GM12878 (cell line): ENCODE measurements around the gene B4GALT7. TPM values are rescaled to one million over a fixed set of nuclear protein-coding genes. Genes with fewer than 3 reads are reported as not detected.

Experiments
- ATAC-seq: fragments of 200-7000 bp; cut with Tn5 transposase; 3 replicates; pipeline ENCODE4 v1.9.1; 2020; ENCODE audit warnings: mild to moderate bottlenecking, moderate library complexity
- BruUV-seq: library from RNA; stranded (reverse); fragments of 400-500 nt; replicated peaks from 2 replicates; lab custom pipeline; 2021; lab: Mats Ljungman, UMichigan
- CTCF ChIA-PET: fragments of 300-600 bp; sonication (Branson Sonifier 250); formaldehyde crosslinking; extraction: SDS; loops from one replicate; lab custom pipeline; 2021; ENCODE audit warnings: inconsistent platforms; lab: Yijun Ruan, JAX
- POLR2A ChIA-PET: fragments of 350-600 bp; formaldehyde crosslinking; extraction: SDS; loops from one replicate; lab custom pipeline; 2021; ENCODE audit warnings: inconsistent platforms; lab: Charles Lee
- RAD21 ChIA-PET: fragments of 300-600 bp; sonication (Branson Sonifier 250); formaldehyde crosslinking; loops from one replicate; lab custom pipeline; 2023; ENCODE audit warnings: antibody characterized with exemption; ENCODE audit not compliant: unreplicated experiment; lab: Charles Lee
- SMC1A ChIA-PET: fragments of 300-600 bp; sonication (Branson Sonifier 250); formaldehyde crosslinking; loops from one replicate; lab custom pipeline; 2023; ENCODE audit not compliant: unreplicated experiment, uncharacterized antibody; lab: Charles Lee
- DNase-seq: peaks from one replicate; pipeline ENCODE4 v3.0.0-alpha.2; 2011; ENCODE audit warnings: low read depth, low spot score
- FAIRE-seq: peaks from 3 replicates; lab custom pipeline; 2011; peaks lifted over from hg19 to GRCh38; lab: Jason Lieb, UNC
- H2AFZ ChIP-seq: 2 replicates; pipeline ENCODE4 v1.6.0; 2011; ENCODE audit warnings: low read depth, low read length, control low read depth; ENCODE audit not compliant: control insufficient read depth
- H3K27ac ChIP-seq: 2 replicates; pipeline ENCODE4 v1.5.1; 2011; ENCODE audit warnings: control low read depth; ENCODE audit not compliant: control insufficient read depth, insufficient read depth
- H3K27me3 ChIP-seq, 2 experiments: replicated peaks in 1 of 2; 2 replicates each; pipeline versions ENCODE4 v1.6.0 to v1.6.1; 2011; ENCODE audit warnings: low read length in 1 of 2; ENCODE audit not compliant: control insufficient read depth in 2 of 2, insufficient read depth in 2 of 2
- H3K36me3 ChIP-seq, 2 experiments: 2 replicates each; pipeline ENCODE4 v1.5.1; 2011; ENCODE audit warnings: low read length in 1 of 2; ENCODE audit not compliant: control insufficient read depth in 2 of 2, insufficient read depth in 2 of 2
- H3K4me1 ChIP-seq: 2 replicates; pipeline ENCODE4 v1.6.1; 2011; ENCODE audit warnings: mild to moderate bottlenecking, low read length, moderate library complexity, mixed read lengths; ENCODE audit not compliant: control insufficient read depth, insufficient read depth
- H3K4me2 ChIP-seq: 2 replicates; pipeline ENCODE4 v1.6.0; 2011; ENCODE audit warnings: control low read depth; ENCODE audit not compliant: control insufficient read depth, insufficient read depth
- H3K4me3 ChIP-seq: fragments of 200-600 bp; sonication (generic); 2 replicates; pipeline ENCODE4 v1.5.1; 2016
- H3K79me2 ChIP-seq: 2 replicates; pipeline ENCODE4 v1.6.0; 2011; ENCODE audit warnings: low read length; ENCODE audit not compliant: control insufficient read depth, insufficient read depth
- H3K9ac ChIP-seq: 2 replicates; pipeline ENCODE4 v1.8.0; 2011; ENCODE audit warnings: low read length, control low read depth, mixed read lengths; ENCODE audit not compliant: control insufficient read depth, insufficient read depth
- H3K9me3 ChIP-seq: replicated peaks from 3 replicates; pipeline ENCODE4 v1.5.1; 2011; ENCODE audit warnings: mild to moderate bottlenecking, low read length; ENCODE audit not compliant: control insufficient read depth, insufficient read depth
- H4K20me1 ChIP-seq: 2 replicates; pipeline ENCODE4 v1.6.0; 2011; ENCODE audit not compliant: control insufficient read depth, insufficient read depth
- CREB1 ChIP-seq: IDR thresholded peaks from 2 replicates; pipeline ENCODE4 v1.6.1; 2012; ENCODE audit warnings: low read depth, mild to moderate bottlenecking, inconsistent platforms
- HDAC2 ChIP-seq: fragments of 200-600 bp; sonication (generic); IDR thresholded peaks from 2 replicates; pipeline ENCODE4 v1.6.1; 2017
- JUND ChIP-seq: IDR thresholded peaks from 2 replicates; pipeline ENCODE4 v1.6.1; 2012; ENCODE audit warnings: low read depth, mild to moderate bottlenecking, low read length, improper control_type of control experiment, moderate library complexity
- KDM1A ChIP-seq: fragments of 200-600 bp; sonication (generic); IDR thresholded peaks from 2 replicates; pipeline ENCODE4 v1.6.1; 2016; ENCODE audit warnings: borderline replicate concordance
- MEF2A ChIP-seq: IDR thresholded peaks from 2 replicates; pipeline ENCODE4 v1.6.1; 2011; ENCODE audit warnings: low read depth, mild to moderate bottlenecking, low read length, moderate library complexity; ENCODE audit not compliant: insufficient read depth
- NFXL1 ChIP-seq: fragments of 450-650 bp; IDR thresholded peaks from 2 replicates; pipeline ENCODE4 v1.6.1; 2017; ENCODE audit warnings: antibody characterized with exemption, mild to moderate bottlenecking, borderline replicate concordance
- NR2F1 ChIP-seq: fragments of 450-650 bp; conservative IDR thresholded peaks from 2 replicates; pipeline ENCODE4 v1.6.1; 2017; ENCODE audit warnings: mild to moderate bottlenecking
- PML ChIP-seq: IDR thresholded peaks from 2 replicates; pipeline ENCODE4 v1.6.1; 2012; ENCODE audit warnings: low read length, inconsistent platforms
- REST ChIP-seq: IDR thresholded peaks from 2 replicates; pipeline ENCODE4 v1.6.1; 2012; ENCODE audit warnings: mild to moderate bottlenecking, low read depth, low read length
- ZNF217 ChIP-seq: fragments of 450-650 bp; IDR thresholded peaks from 2 replicates; pipeline ENCODE4 v1.6.1; 2017; ENCODE audit warnings: antibody characterized with exemption, mild to moderate bottlenecking
- ZZZ3 ChIP-seq: IDR thresholded peaks from 2 replicates; pipeline ENCODE4 v1.6.1; 2011; ENCODE audit warnings: low read depth; ENCODE audit not compliant: control insufficient read depth, insufficient read length
- WGBS: methylation state at CpG from one replicate; pipeline ENCODE4 v1.1.6; 2016; ENCODE audit warnings: low lambda C conversion rate; ENCODE audit not compliant: insufficient replicate concordance, insufficient coverage; ENCODE audit errors: missing lambda C conversion rate; 5-methylcytosine and 5-hydroxymethylcytosine counted together
- in situ Hi-C: fragments of 300-500 bp; cut with MboI; formaldehyde crosslinking; loops from 9 replicates; pipeline ENCODE4 v1.14.3; 2018; ENCODE audit warnings: mixed read lengths
- intact Hi-C: fragments of 100-400 bp; cut with micrococcal nuclease; formaldehyde crosslinking; loops from one replicate; pipeline ENCODE4 v1.14.2; 2022; ENCODE audit not compliant: unreplicated experiment
- polyA plus RNA-seq, 11 experiments: library from polyadenylated mRNA; depleted of rRNA in 4 of 11; unstranded in 6 of 11; stranded (reverse) in 5 of 11; fragments of >200 nt; fragmentation: Nextera tagmentation in 4 of 11; fragmentation: Illumina TruSeq in 1 of 11; extraction: Ambion mirVana in 4 of 11; extraction: Trizol in 1 of 11; gene quantifications; 1 replicate in 1 of 11; 2 replicates in 10 of 11; pipeline versions ENCODE4 v1.2.1 to v1.2.3, GENCODE V29; 2011 to 2016; ENCODE audit warnings: inconsistent platforms in 2 of 11, missing spikeins in 2 of 11, low read depth in 1 of 11
- total RNA-seq, 4 experiments: library from RNA; depleted of rRNA in 3 of 4; stranded (reverse); fragments of >200 nt in 3 of 4; fragmentation: Illumina TruSeq in 1 of 4; extraction: Trizol in 1 of 4; gene quantifications; 2 replicates each; pipeline versions ENCODE4 v1.2.1 to v1.2.3, GENCODE V29; 2013 to 2021

B4GALT7 gene
- total and polyA plus RNA-seq, 10 of the 15 experiments (the other 5 are each of a cell fraction or from before 2014, with no cell fraction given), result 0.34 to 27.3 (median 16.4) TPM

GRCh38 chr5:177595026-177595585, 4.8 kb upstream of the B4GALT7 start:
- peaks cover 8% of the 10 kb centered on the region for H3K4me1 ChIP-seq
- POLR2A ChIA-PET, result no interaction called here
- no peaks in the 10 kb centered on the region for H3K9me3 ChIP-seq
- no peak for ATAC-seq
- H3K4me2 ChIP-seq, result no peak overlapping the region
- H3K4me3 ChIP-seq, result no peak overlapping the region
- FAIRE-seq, result no peak
- TF ChIP-seq KDM1A (no peak), NR2F1 (no peak), MEF2A (no peak), ZZZ3 (no peak), NFXL1 (no peak), JUND (no peak), ZNF217 (no peak), HDAC2 (no peak), PML (no peak), CREB1 (no peak), REST (no peak)
- intact Hi-C loops, result loop anchor here (10.0 kb wide), 1 partner anchor 290 kb away; the partner anchor contains the start of genes PRELID1 and RAB24
- no TSS peak for BruUV-seq
- over 99% methylated on average over 8 of the region's 8 CpGs for WGBS
- H3K36me3 ChIP-seq, result peaks cover 14 to 30% of the 10 kb centered on the region in 2 experiments; a peak in 3 of 4 replicates
- CTCF ChIA-PET, result interaction anchor here (0.7 kb wide), 1 partner anchor 272 kb away, joined by 3 read pairs; no protein-coding TSS in a partner anchor
- RAD21 ChIA-PET, result no interaction called here
- SMC1A ChIA-PET, result no interaction called here
- in situ Hi-C loops, result no loop called here
- peaks cover 23% of the 10 kb centered on the region for H3K79me2 ChIP-seq
- no peaks in the 10 kb centered on the region for H4K20me1 ChIP-seq
- no peaks in the 10 kb centered on the region for H3K27me3 ChIP-seq
- no peak overlapping the region for H3K27ac ChIP-seq
- no peak overlapping the region for H2AFZ ChIP-seq
- H3K9ac ChIP-seq, result no peak overlapping the region
- DNase-seq, result no peak
